HEK293 (cell line): Measurements from ENCODE around the gene ATP12A.
A peak's percentile ranks its signal among the peaks of the same experiment; 100 is the strongest.

ENCODE experiments used
- CTCF ChIA-PET: fragments of 350-600 bp; formaldehyde crosslinking; extraction: SDS; loops from one replicate; lab custom pipeline; 2021; ENCODE audit warnings: antibody characterized with exemption; lab: Yijun Ruan, JAX
- POLR2A ChIA-PET: fragments of 300-600 bp; formaldehyde crosslinking; extraction: SDS; loops from one replicate; lab custom pipeline; 2020; ENCODE audit warnings: antibody characterized with exemption, inconsistent platforms; lab: Yijun Ruan, JAX
- H3K27ac ChIP-seq: fragments of 200-500 bp; sonication (Bioruptor generic); 2 replicates; pipeline ENCODE4 v1.5.1; 2014; ENCODE audit warnings: low read depth, low read length, control low read depth, inconsistent platforms; ENCODE audit errors: extremely low read depth
- H3K36me3 ChIP-seq, 2 experiments: fragments of 200-500 bp in 1 of 2; sonication (Bioruptor generic) in 1 of 2; 1 replicate in 1 of 2; 2 replicates in 1 of 2; pipeline ENCODE4 v1.5.1; 2014 to 2017; ENCODE audit warnings: inconsistent platforms in 2 of 2, low read length in 2 of 2; ENCODE audit not compliant: control insufficient read depth in 2 of 2, insufficient read depth in 1 of 2
- H3K4me1 ChIP-seq: fragments of 200-500 bp; sonication (Bioruptor generic); 2 replicates; pipeline ENCODE4 v1.5.1; 2014; ENCODE audit warnings: mild to moderate bottlenecking, low read length, inconsistent platforms; ENCODE audit not compliant: control insufficient read depth, insufficient read depth
- H3K4me3 ChIP-seq: 2 replicates; pipeline ENCODE4 v1.5.1; 2011; ENCODE audit warnings: low read depth, mild to moderate bottlenecking, control low read depth, low read length, moderate library complexity
- H3K9me3 ChIP-seq: fragments of 200-500 bp; sonication (Bioruptor generic); 2 replicates; pipeline ENCODE4 v1.5.1; 2014; ENCODE audit warnings: low read depth, low read length, inconsistent platforms; ENCODE audit not compliant: control insufficient read depth, insufficient read depth
- KLF1 ChIP-seq: fragments of 450-650 bp; formaldehyde crosslinking; IDR thresholded peaks from 2 replicates; pipeline ENCODE4 v1.5.1; 2016; ENCODE audit warnings: missing biosample characterization, missing genetic modification characterization
- MEIS1 ChIP-seq: sonication (generic); formaldehyde crosslinking; IDR thresholded peaks from 2 replicates; pipeline ENCODE4 v1.8.1; 2022; ENCODE audit warnings: missing genetic modification reagents, mild to moderate bottlenecking, borderline replicate concordance
- REPIN1 ChIP-seq: fragments of 450-650 bp; formaldehyde crosslinking; IDR thresholded peaks from 2 replicates; pipeline ENCODE4 v1.5.1; 2017; ENCODE audit warnings: missing biosample characterization, missing genetic modification characterization, low read depth
- SALL2 ChIP-seq: fragments of 450-650 bp; formaldehyde crosslinking; IDR thresholded peaks from 2 replicates; pipeline ENCODE4 v1.5.0; 2017; ENCODE audit warnings: missing biosample characterization, mild to moderate bottlenecking, missing genetic modification characterization, borderline replicate concordance
- TCF7L2 ChIP-seq: IDR thresholded peaks from 2 replicates; pipeline ENCODE4 v1.6.1; 2011; ENCODE audit warnings: low read depth, mild to moderate bottlenecking, inconsistent platforms, low read length, moderate library complexity, borderline replicate concordance
- YY2 ChIP-seq: fragments of 450-650 bp; formaldehyde crosslinking; IDR thresholded peaks from 2 replicates; pipeline ENCODE4 v1.5.1; 2016; ENCODE audit warnings: missing biosample characterization, missing genetic modification characterization
- ZFP37 ChIP-seq: fragments of 450-650 bp; formaldehyde crosslinking; IDR thresholded peaks from 2 replicates; pipeline ENCODE4 v1.5.1; 2016; ENCODE audit warnings: missing biosample characterization, missing genetic modification characterization
- ZFP69B ChIP-seq: fragments of 450-650 bp; formaldehyde crosslinking; IDR thresholded peaks from 2 replicates; pipeline ENCODE4 v1.5.1; 2016; ENCODE audit warnings: missing biosample characterization, missing genetic modification characterization
- ZNF114 ChIP-seq: fragments of 450-650 bp; formaldehyde crosslinking; IDR thresholded peaks from 2 replicates; pipeline ENCODE4 v1.5.0; 2017; ENCODE audit warnings: missing biosample characterization, missing genetic modification characterization
- ZNF140 ChIP-seq: fragments of 450-650 bp; formaldehyde crosslinking; IDR thresholded peaks from 2 replicates; pipeline ENCODE4 v1.5.1; 2016; ENCODE audit warnings: missing biosample characterization, missing genetic modification characterization
- ZNF169 ChIP-seq: fragments of 450-650 bp; formaldehyde crosslinking; IDR thresholded peaks from 2 replicates; pipeline ENCODE4 v1.5.1; 2016; ENCODE audit warnings: missing biosample characterization, missing genetic modification characterization
- ZNF239 ChIP-seq: fragments of 450-650 bp; formaldehyde crosslinking; IDR thresholded peaks from 2 replicates; pipeline ENCODE4 v1.5.1; 2016; ENCODE audit warnings: missing biosample characterization, missing genetic modification characterization
- ZNF394 ChIP-seq: fragments of 450-650 bp; formaldehyde crosslinking; IDR thresholded peaks from 2 replicates; pipeline ENCODE4 v1.5.1; 2016; ENCODE audit warnings: missing biosample characterization, missing genetic modification characterization, mild to moderate bottlenecking, moderate library complexity, borderline replicate concordance
- ZNF404 ChIP-seq: fragments of 450-650 bp; formaldehyde crosslinking; IDR thresholded peaks from 2 replicates; pipeline ENCODE4 v1.5.1; 2017; ENCODE audit warnings: missing biosample characterization, missing genetic modification characterization
- ZNF426 ChIP-seq: fragments of 450-650 bp; formaldehyde crosslinking; IDR thresholded peaks from 2 replicates; pipeline ENCODE4 v1.5.1; 2017; ENCODE audit warnings: missing biosample characterization, missing genetic modification characterization, mild to moderate bottlenecking, inconsistent platforms, moderate library complexity
- ZNF529 ChIP-seq: fragments of 450-650 bp; formaldehyde crosslinking; IDR thresholded peaks from 2 replicates; pipeline ENCODE4 v1.5.1; 2017; ENCODE audit warnings: missing genetic modification characterization, missing biosample characterization; ENCODE audit not compliant: insufficient replicate concordance
- ZNF624 ChIP-seq: fragments of 450-650 bp; formaldehyde crosslinking; IDR thresholded peaks from 2 replicates; pipeline ENCODE4 v1.5.1; 2017; ENCODE audit warnings: missing biosample characterization, missing genetic modification characterization
- ZNF654 ChIP-seq: fragments of 450-650 bp; formaldehyde crosslinking; IDR thresholded peaks from 2 replicates; pipeline ENCODE4 v1.5.1; 2016; ENCODE audit warnings: low read depth, missing biosample characterization, missing genetic modification characterization
- ZXDB ChIP-seq: fragments of 450-650 bp; formaldehyde crosslinking; IDR thresholded peaks from 2 replicates; pipeline ENCODE4 v1.5.1; 2016; ENCODE audit warnings: missing biosample characterization, missing genetic modification characterization
- TF ChIP-seq, protein P1 (sequence below): fragments of 450-650 bp; formaldehyde crosslinking; IDR thresholded peaks from 2 replicates; pipeline ENCODE4 v1.5.1; 2016; ENCODE audit warnings: missing biosample characterization, missing genetic modification characterization, borderline replicate concordance
- TF ChIP-seq, protein P2 (sequence below): fragments of 450-650 bp; formaldehyde crosslinking; IDR thresholded peaks from 2 replicates; pipeline ENCODE4 v1.5.1; 2016; ENCODE audit warnings: missing biosample characterization, missing genetic modification characterization
- TF ChIP-seq, protein P3 (sequence below): fragments of 450-650 bp; formaldehyde crosslinking; IDR thresholded peaks from 2 replicates; pipeline ENCODE4 v1.5.1; 2017; ENCODE audit warnings: missing biosample characterization, missing genetic modification characterization

ATP12A gene

DNA sequence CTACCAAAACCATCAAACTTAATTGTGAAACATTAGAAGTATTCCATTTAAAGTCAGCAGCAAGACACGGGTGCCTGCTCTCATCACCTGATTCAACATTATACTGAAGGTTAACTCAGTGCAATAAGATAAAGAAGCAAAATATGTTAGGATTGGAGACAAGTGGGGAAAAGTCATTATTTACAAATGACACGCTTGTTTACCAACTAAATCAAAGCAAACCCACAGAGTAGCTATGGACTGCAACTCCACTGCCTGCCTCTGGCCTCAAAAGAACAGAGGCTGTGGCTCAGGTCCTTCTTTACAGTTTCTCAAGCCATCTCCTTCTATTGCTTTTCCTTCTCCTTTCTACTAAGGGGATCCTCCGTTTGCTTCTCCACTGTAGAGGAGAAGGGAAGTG is 21.0 kb upstream of the ATP12A start:
- H3K36me3 ChIP-seq: no peaks in the 10 kb centered on the region
- ChIA-PET POLR2A (no interaction called here), CTCF (interaction anchor here (0.6 to 1.0 kb wide), 4 partner anchors 13 to 420 kb away, joined by 3 to 4 read pairs (median 4); no protein-coding TSS in a partner anchor)
- no peak for TF ChIP-seq ZNF624 (tag by site-specific recombination)
- TF ChIP-seq KLF1 (tag by site-specific recombination): no peak
- TF ChIP-seq, protein P1, sequence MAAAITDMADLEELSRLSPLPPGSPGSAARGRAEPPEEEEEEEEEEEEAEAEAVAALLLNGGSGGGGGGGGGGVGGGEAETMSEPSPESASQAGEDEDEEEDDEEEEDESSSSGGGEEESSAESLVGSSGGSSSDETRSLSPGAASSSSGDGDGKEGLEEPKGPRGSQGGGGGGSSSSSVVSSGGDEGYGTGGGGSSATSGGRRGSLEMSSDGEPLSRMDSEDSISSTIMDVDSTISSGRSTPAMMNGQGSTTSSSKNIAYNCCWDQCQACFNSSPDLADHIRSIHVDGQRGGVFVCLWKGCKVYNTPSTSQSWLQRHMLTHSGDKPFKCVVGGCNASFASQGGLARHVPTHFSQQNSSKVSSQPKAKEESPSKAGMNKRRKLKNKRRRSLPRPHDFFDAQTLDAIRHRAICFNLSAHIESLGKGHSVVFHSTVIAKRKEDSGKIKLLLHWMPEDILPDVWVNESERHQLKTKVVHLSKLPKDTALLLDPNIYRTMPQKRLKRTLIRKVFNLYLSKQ (tag by site-specific recombination): no peak
- TF ChIP-seq ZFP69B (tag by site-specific recombination): no peak
- TF ChIP-seq ZNF529: no peak
- TF ChIP-seq, protein P2, sequence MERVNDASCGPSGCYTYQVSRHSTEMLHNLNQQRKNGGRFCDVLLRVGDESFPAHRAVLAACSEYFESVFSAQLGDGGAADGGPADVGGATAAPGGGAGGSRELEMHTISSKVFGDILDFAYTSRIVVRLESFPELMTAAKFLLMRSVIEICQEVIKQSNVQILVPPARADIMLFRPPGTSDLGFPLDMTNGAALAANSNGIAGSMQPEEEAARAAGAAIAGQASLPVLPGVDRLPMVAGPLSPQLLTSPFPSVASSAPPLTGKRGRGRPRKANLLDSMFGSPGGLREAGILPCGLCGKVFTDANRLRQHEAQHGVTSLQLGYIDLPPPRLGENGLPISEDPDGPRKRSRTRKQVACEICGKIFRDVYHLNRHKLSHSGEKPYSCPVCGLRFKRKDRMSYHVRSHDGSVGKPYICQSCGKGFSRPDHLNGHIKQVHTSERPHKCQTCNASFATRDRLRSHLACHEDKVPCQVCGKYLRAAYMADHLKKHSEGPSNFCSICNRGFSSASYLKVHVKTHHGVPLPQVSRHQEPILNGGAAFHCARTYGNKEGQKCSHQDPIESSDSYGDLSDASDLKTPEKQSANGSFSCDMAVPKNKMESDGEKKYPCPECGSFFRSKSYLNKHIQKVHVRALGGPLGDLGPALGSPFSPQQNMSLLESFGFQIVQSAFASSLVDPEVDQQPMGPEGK (tag by site-specific recombination): no peak
- TF ChIP-seq ZNF169 (tag by site-specific recombination): no peak
- no peak for TF ChIP-seq ZNF404 (tag by site-specific recombination)
- no peak for TF ChIP-seq ZFP37
- no peak for TF ChIP-seq ZNF426
- no peak for TF ChIP-seq MEIS1
- TF ChIP-seq REPIN1 (tag by site-specific recombination): no peak
- no peak for TF ChIP-seq ZXDB (tag by site-specific recombination)
- no peak for TF ChIP-seq SALL2 (tag by site-specific recombination)
- TF ChIP-seq YY2 (tag by site-specific recombination): no peak
- no peak for TF ChIP-seq TCF7L2
- no peak for TF ChIP-seq ZNF140 (tag by site-specific recombination)
- no peak for TF ChIP-seq ZNF654 (tag by site-specific recombination)
- H3K4me3 ChIP-seq: no peak overlapping the region
- H3K4me1 ChIP-seq: no peaks in the 10 kb centered on the region
- no peak overlapping the region for H3K27ac ChIP-seq
- no peaks in the 10 kb centered on the region for H3K9me3 ChIP-seq

DNA sequence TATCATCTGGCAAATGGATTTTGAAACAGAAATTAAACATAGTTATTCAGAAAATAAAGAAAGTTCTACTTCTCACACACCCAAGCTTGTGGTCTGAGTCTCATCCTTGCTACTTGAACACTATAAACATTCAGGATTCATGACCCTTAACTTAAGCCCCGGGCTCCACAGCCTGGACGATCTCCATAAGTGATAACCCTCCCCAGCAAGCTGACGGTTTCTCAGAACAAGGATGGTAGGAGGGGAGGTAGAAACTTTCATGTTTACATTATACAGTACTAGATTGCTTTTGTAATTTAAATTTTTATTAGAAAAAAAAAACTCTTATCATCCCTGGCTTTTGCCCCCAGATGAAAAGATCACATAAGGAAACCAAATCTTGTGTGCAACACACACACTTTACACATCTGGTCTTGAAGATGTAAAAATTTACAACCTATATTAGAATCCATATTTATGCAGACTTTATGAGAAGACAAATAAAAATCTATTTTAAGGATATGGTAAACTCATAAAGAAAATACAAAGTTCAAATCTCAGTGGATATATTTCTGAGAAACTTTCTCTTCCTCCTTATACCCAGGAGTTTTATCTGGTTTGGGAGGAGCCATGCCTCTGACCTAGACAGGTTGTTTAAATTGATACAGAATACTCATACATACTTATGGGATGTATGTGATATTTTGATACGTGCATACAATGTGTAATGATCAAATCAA is 20.0 kb upstream of the ATP12A start:
- ChIA-PET POLR2A (no interaction called here), CTCF (interaction anchor here (0.7 to 1.2 kb wide), 3 partner anchors 12 to 35 kb away, joined by 3 read pairs; no protein-coding TSS in a partner anchor)
- no peak overlapping the region for H3K4me3 ChIP-seq
- H3K27ac ChIP-seq: no peak overlapping the region
- H3K36me3 ChIP-seq: no peaks in the 10 kb centered on the region
- H3K9me3 ChIP-seq: no peaks in the 10 kb centered on the region
- H3K4me1 ChIP-seq: no peaks in the 10 kb centered on the region
- TF ChIP-seq ZNF114 (no peak), ZNF239 (no peak), ZNF394 (tag by site-specific recombination) (no peak)
- TF ChIP-seq, protein P3, sequence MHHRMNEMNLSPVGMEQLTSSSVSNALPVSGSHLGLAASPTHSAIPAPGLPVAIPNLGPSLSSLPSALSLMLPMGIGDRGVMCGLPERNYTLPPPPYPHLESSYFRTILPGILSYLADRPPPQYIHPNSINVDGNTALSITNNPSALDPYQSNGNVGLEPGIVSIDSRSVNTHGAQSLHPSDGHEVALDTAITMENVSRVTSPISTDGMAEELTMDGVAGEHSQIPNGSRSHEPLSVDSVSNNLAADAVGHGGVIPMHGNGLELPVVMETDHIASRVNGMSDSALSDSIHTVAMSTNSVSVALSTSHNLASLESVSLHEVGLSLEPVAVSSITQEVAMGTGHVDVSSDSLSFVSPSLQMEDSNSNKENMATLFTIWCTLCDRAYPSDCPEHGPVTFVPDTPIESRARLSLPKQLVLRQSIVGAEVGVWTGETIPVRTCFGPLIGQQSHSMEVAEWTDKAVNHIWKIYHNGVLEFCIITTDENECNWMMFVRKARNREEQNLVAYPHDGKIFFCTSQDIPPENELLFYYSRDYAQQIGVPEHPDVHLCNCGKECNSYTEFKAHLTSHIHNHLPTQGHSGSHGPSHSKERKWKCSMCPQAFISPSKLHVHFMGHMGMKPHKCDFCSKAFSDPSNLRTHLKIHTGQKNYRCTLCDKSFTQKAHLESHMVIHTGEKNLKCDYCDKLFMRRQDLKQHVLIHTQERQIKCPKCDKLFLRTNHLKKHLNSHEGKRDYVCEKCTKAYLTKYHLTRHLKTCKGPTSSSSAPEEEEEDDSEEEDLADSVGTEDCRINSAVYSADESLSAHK (tag by site-specific recombination): 0 out of 2 replicates have a peak, but pooled peaks have one; percentile 36
- TF ChIP-seq, all 188 proteins: peak for 1
